GM12878 (cell line): ENCODE data around the gene GSTA3.
"Not testable (repeated sequence)": the region's sequence is repeated elsewhere in the genome, so short reads cannot be mapped to it uniquely, and the experiment has no call there.

Experiments
- CEBPB ChIP-seq, 2 experiments: fragments of 150-350 bp in 1 of 2; IDR thresholded peaks; 2 replicates each; pipeline ENCODE4 v1.6.1; 2012 to 2014; ENCODE audit warnings: low read depth in 2 of 2, low read length in 2 of 2, borderline replicate concordance in 1 of 2, inconsistent platforms in 1 of 2
- CTCF ChIP-seq, 3 experiments: IDR thresholded peaks in 2 of 3; conservative IDR thresholded peaks in 1 of 3; 2 replicates each; pipeline ENCODE4 v1.5.1; 2011; ENCODE audit warnings: low read depth in 3 of 3, low read length in 3 of 3, mild to moderate bottlenecking in 3 of 3, control low read depth in 2 of 3, moderate library complexity in 2 of 3, inconsistent platforms in 1 of 3, mixed read lengths in 1 of 3; ENCODE audit not compliant: control insufficient read depth in 2 of 3, insufficient read depth in 1 of 3; ENCODE audit errors: extremely low read depth in 1 of 3
- MAX ChIP-seq: IDR thresholded peaks from 2 replicates; pipeline ENCODE4 v1.6.1; 2012; ENCODE audit warnings: low read depth, low read length, improper control_type of control experiment
- MXI1 ChIP-seq: fragments of 150-350 bp; IDR thresholded peaks from 2 replicates; pipeline ENCODE4 v1.6.1; 2011; ENCODE audit warnings: low read depth, mild to moderate bottlenecking, inconsistent platforms, low read length, improper control_type of control experiment
- NBN ChIP-seq: fragments of 450-650 bp; IDR thresholded peaks from 2 replicates; pipeline ENCODE4 v1.6.1; 2016
- POLR2AphosphoS5 ChIP-seq: IDR thresholded peaks from 2 replicates; pipeline ENCODE4 v1.6.1; 2011; ENCODE audit warnings: mild to moderate bottlenecking, low read length, inconsistent platforms
- RFX5 ChIP-seq: IDR thresholded peaks from 2 replicates; pipeline ENCODE4 v1.6.1; 2011; ENCODE audit warnings: low read depth, low read length, improper control_type of control experiment
- SIX5 ChIP-seq: IDR thresholded peaks from 2 replicates; pipeline ENCODE4 v1.6.1; 2011; ENCODE audit warnings: mild to moderate bottlenecking, low read depth, low read length, moderate library complexity; ENCODE audit not compliant: severe bottlenecking
- TAF1 ChIP-seq: IDR thresholded peaks from 2 replicates; pipeline ENCODE4 v1.6.1; 2011; ENCODE audit warnings: mild to moderate bottlenecking, low read depth, low read length, borderline replicate concordance
- ZBTB11 ChIP-seq: fragments of 450-650 bp; formaldehyde crosslinking; IDR thresholded peaks from 2 replicates; pipeline ENCODE4 v1.5.0; 2022; ENCODE audit warnings: mild to moderate bottlenecking, missing genetic modification characterization
- TF ChIP-seq, protein P1 (sequence below): fragments of 450-650 bp; conservative IDR thresholded peaks from 2 replicates; pipeline ENCODE4 v1.6.1; 2017; ENCODE audit warnings: mild to moderate bottlenecking, moderate library complexity
- TF ChIP-seq, protein P2 (sequence below): IDR thresholded peaks from 2 replicates; pipeline ENCODE4 v1.6.1; 2011; ENCODE audit warnings: mild to moderate bottlenecking, low read depth, low read length, moderate library complexity; ENCODE audit not compliant: insufficient replicate concordance

DNA sequence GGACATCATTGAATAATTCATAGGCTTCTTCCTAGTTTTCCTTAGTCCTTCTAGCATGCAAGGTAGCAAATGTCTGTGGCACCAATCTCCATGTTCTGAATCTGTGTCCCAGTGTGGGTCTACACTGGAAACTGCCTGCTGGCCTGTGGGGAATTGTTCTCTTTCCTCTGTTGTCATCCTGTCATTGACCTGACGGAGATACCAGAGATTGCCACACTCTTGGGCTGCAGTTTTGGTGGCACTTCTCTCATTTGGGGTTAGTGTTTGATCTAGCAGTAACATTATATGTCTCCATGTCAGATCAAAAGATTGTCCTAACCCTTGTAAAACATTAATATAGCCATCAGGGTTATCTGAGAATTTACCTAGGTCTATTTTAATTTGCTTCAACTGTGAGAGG lies 9.3 kb upstream of the GSTA3 start:
- not testable (repeated sequence) for TF ChIP-seq POLR2AphosphoS5; ZBTB11 (CRISPR knock-in tag); CEBPB (IDR thresholded peaks at IDR 0.05; ENCODE audit: borderline replicate concordance in 1 of 2, low read depth in 2 of 2, low read length in 2 of 2); MXI1; CTCF (IDR thresholded peaks at IDR 0.05 in 2 of 3, conservative IDR thresholded peaks at IDR 0.05 in 1 of 3; ENCODE audit: control insufficient read depth in 2 of 3, extremely low read depth in 1 of 3, insufficient read depth in 1 of 3, low read depth in 3 of 3, low read length in 3 of 3); SIX5; MAX; RFX5; NBN; TAF1
- TF ChIP-seq, protein P1, sequence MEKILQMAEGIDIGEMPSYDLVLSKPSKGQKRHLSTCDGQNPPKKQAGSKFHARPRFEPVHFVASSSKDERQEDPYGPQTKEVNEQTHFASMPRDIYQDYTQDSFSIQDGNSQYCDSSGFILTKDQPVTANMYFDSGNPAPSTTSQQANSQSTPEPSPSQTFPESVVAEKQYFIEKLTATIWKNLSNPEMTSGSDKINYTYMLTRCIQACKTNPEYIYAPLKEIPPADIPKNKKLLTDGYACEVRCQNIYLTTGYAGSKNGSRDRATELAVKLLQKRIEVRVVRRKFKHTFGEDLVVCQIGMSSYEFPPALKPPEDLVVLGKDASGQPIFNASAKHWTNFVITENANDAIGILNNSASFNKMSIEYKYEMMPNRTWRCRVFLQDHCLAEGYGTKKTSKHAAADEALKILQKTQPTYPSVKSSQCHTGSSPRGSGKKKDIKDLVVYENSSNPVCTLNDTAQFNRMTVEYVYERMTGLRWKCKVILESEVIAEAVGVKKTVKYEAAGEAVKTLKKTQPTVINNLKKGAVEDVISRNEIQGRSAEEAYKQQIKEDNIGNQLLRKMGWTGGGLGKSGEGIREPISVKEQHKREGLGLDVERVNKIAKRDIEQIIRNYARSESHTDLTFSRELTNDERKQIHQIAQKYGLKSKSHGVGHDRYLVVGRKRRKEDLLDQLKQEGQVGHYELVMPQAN, result not testable (repeated sequence)
- TF ChIP-seq, protein P2, sequence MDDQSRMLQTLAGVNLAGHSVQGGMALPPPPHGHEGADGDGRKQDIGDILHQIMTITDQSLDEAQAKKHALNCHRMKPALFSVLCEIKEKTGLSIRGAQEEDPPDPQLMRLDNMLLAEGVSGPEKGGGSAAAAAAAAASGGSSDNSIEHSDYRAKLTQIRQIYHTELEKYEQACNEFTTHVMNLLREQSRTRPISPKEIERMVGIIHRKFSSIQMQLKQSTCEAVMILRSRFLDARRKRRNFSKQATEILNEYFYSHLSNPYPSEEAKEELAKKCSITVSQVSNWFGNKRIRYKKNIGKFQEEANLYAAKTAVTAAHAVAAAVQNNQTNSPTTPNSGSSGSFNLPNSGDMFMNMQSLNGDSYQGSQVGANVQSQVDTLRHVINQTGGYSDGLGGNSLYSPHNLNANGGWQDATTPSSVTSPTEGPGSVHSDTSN, result not testable (repeated sequence)
